Right ventricle myocardium inferior (tissue), 1 donor: Measurements from ENCODE around the gene NAA25. TPM values are rescaled to one million over a fixed set of nuclear protein-coding genes. Genes with fewer than 3 reads are reported as not detected.

Source experiments
- ATAC-seq: fragments of 200-7000 bp; cut with Tn5 transposase; one replicate; pipeline ENCODE4 v1.9.1; 2020; ENCODE audit warnings: mild to moderate bottlenecking, moderate library complexity
- DNase-seq: peaks from one replicate; pipeline ENCODE4 v3.0.0; 2021; ENCODE audit errors: missing footprints
- intact Hi-C: fragments of 100-400 bp; cut with DNase I; formaldehyde crosslinking; loops from one replicate; pipeline ENCODE4 v1.11.0; 2022
- long read RNA-seq: library from polyadenylated mRNA; unstranded; transcript quantifications from one replicate; pipeline ENCODE4 v2.0.0, GENCODE V29; 2021
- total RNA-seq: library from RNA; stranded (reverse); fragmentation: NEBNext Ultra II Directional; extraction: Animal tissue kit (Norgen Biotek cat#: 25700); gene quantifications from one replicate; pipeline ENCODE4 v1.2.1, GENCODE V29; 2021
- donor health status: DM: no; HTN: yes; CAD: no; lungs with severe emphysema.

NAA25 gene
- total RNA-seq = 18.0 TPM
- long read RNA-seq, full-length matches to known transcripts = 2 of 9 reads
- long read RNA-seq, partial matches to known transcripts = 4 of 9 reads
- long read RNA-seq, other reads (novel, unspliced or antisense) = 3 of 9 reads

- ATAC-seq = peak; percentile 94
- DNase-seq = peak; percentile 97
- intact Hi-C loops = loop anchor here (1.0 kb wide), 1 partner anchor 17 kb away; the partner anchor contains the start of gene TRAFD1
Observed at GRCh38 chr12:112108202-112109079, at the start of gene NAA25. Gene NAA25 (minus strand): TSS chr12:112108783. CDS start chr12:112108773, 10 bp downstream.

- intact Hi-C loops = no loop called here
- ATAC-seq (no peak), DNase-seq (no peak)
Observed at GRCh38 chr12:112153893-112154219, 45.3 kb upstream of the NAA25 start.

DNA sequence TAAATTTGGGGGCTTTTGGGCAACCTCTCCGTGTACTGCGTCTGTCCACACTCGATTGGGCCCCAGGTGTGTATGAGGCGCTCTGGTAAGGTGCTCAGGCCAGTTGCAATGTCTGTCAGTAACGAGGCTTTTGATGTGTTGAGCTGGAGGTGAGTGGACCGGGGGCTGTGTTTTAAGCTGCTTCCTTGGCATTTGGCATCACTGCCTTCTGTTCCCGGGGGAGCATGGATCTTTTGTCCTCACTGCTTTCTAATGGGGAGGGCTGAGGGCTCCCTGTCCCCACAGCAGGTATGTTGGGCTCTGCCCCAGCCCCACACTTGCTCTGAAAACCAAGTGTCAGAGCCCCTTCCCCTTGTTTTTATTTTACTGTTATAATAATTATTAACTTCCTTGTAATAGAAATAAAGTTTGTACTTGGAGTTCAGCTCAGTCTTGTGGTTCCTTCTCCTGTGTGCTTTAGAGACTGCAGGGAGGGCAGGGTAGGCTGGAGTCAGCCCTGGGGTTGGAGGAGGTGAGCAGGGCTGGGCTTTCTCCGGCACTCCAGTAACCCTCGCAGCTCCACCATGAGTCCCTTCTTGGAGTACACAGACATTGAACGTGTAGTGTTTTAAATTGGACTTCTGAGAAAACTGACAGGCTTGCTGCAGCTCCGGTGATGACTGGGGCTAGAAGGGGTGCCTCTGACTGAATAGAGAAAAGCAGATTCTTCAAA is 44.8 kb upstream of the NAA25 start:
- intact Hi-C loops = no loop called here
- ATAC-seq (no peak), DNase-seq (no peak)

DNA sequence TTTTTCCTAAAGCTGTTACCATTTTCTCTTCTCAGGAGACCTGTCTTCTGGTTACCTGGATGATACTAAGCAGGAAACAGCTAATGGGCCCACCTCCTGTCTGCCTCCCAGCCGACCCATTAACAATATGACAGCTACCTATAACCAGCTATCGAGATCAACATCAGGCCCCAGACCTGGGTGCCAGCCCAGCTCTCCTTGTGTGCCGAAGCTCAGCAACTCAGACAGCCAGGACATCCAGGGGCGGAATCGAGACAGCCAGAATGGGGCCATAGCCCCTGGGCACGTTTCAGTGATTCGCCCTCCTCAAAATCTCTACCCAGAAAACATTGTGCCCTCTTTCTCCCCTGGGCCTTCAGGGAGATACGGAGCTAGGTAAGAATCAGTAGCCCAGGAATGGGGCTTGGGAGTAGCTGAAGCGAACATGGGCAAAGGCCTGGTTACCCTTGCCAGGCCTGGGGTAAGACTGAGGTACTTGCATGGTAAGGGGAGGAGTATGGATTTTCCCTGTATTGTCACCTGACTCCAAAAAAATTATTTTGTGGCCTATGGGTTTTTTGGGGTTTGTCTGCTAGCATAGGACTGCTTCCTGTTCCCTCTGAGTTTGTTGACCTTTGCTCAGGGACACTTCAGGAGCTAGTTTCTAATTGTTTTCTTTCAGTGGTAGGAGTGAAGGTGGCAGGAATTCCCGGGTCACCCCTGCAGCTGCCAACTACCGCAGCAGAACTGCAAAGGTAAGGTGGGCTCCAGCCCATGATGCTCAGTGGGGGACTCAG is 43.4 kb upstream of the NAA25 start:
- ATAC-seq (no peak), DNase-seq (no peak)
- intact Hi-C loops = no loop called here

DNA sequence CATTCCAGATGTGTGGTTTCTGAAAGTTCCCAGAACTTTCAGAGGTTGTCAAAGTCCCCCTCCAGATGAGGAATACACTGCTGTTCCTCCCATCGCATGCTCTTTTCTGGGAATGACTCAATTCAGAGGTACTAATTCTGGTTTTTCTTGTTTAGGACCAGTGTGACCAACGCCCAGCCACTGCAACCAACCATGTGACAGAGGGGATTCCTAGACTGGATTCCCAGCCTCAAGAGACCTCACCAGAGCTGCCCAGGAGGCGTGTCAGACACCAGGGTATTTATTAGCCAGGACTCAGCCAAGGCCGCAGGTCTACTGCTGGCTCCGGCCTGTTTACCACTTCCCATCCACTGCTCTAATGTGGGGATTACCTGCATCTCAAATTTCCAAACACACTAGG is 41.0 kb upstream of the NAA25 start:
- intact Hi-C loops = no loop called here
- no peak for ATAC-seq
- no peak for DNase-seq

- no peak for DNase-seq
- ATAC-seq = no peak
- intact Hi-C loops = no loop called here
Observed at GRCh38 chr12:112148031-112148513, 39.5 kb upstream of the NAA25 start.

GRCh38 chr12:112146123-112146522 is 37.5 kb upstream of the NAA25 start:
- intact Hi-C loops = no loop called here

GRCh38 chr12:112140728-112141127 is 32.1 kb upstream of the NAA25 start:
- no peak for DNase-seq
- intact Hi-C loops = no loop called here
- ATAC-seq = no peak

More at GRCh38 chr12:112146123-112146522, 37.5 kb upstream of the NAA25 start:
- ATAC-seq (no peak), DNase-seq (no peak)

DNA sequence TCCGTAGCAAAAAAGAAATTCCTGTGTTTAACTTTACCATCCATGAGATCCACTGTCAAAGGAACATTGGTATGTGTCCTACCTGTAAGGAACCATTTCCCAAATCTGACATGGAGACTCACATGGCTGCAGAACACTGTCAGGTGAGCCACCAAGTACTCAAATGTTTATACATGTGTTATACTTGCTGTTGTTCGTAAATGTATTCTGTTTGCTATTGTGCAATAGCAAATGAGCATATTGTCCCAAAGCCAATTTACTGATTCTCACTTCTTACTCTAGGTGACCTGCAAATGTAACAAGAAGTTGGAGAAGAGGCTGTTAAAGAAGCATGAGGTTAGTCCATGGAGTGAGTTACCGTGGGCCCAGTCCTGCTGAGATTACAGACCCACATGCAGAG is 26.1 kb upstream of the NAA25 start:
- intact Hi-C loops = no loop called here
- ATAC-seq (no peak), DNase-seq (no peak)

DNA sequence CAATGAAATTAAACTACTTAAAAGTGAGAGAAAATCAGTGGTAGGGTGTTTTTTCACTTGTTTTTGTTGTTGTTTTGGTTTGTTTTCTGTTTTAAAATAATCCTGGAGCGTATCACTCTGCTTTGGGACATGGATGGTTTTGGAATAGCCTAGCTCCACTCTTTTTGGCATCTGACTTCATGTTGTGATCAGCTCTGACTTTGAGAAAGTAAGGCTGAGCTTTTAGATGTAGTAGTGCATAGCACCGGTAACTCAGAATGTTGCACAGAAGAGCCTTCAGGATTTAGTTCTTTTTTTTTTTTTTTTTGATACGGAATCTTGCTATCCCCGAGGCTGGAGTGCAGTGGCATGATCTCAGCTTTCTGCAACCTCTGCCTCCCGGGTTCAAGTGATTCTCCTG is 24.8 kb upstream of the NAA25 start:
- ATAC-seq = no peak
- intact Hi-C loops = no loop called here

GRCh38 chr12:112131686-112132085 is 23.1 kb upstream of the NAA25 start:
- DNase-seq = no peak
- no peak for ATAC-seq
- intact Hi-C loops = no loop called here

More for the DNA sequence above, 24.8 kb upstream of the NAA25 start:
- no peak for DNase-seq

GRCh38 chr12:112130441-112130998 is 21.9 kb upstream of the NAA25 start:
- no peak for DNase-seq
- ATAC-seq = no peak
- intact Hi-C loops = no loop called here

DNA sequence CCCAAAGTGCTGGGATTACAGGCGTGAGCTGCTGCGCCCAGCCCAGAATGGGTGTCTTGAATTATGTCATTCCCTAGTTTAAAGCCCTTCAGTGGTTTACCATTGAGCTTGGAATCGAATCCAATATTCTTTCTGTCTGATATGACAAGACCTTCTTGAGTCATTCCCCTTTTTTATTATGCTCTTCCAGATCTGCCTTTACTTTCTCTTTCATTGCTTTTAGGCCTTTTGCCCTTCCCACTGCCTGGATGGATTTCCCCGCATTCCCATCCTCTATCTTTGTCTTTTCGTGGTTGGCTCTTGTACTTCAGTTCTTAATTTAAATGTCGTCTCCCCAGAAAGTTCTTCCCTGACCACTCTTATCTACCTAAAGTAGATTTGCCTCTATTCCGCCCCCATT is 18.3 kb upstream of the NAA25 start:
- intact Hi-C loops = loop anchor here (10.0 kb wide), 1 partner anchor 258 kb away; the partner anchor contains the start of gene HECTD4
- ATAC-seq = no peak
- no peak for DNase-seq

GRCh38 chr12:112126000-112126438 is 17.4 kb upstream of the NAA25 start:
- DNase-seq (no peak), ATAC-seq (no peak)
- intact Hi-C loops = loop anchor here (1.0 to 10.0 kb wide), 2 partner anchors 18 to 259 kb away; partner anchors contain the start of genes HECTD4 and NAA25

GRCh38 chr12:112125250-112125999 is 16.8 kb upstream of the NAA25 start, which contains the start of gene TRAFD1:
Gene TRAFD1 (plus strand): TSS chr12:112125560. CDS start chr12:112130523, 4,963 bp downstream.
- ATAC-seq (peak; percentile 98), DNase-seq (peak; percentile 98)
- intact Hi-C loops = loop anchor here (1.0 to 10.0 kb wide), 2 partner anchors 17 to 259 kb away; partner anchors contain the start of genes HECTD4 and NAA25

DNA sequence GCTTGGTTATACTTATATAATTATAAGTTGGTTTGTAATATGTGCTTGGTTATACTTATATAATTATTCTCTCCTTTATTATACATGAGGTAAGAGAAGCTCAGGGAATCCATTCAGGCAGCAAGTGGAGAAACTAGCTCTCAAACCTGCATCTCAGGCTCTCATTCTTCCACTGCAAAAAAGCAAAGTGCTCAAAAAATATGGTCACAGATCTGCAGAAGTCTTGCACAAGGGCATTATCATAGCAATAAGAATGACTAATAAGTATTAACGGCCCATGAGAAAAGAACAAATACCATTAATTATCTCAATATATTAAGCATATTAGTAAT is 16.3 kb upstream of the NAA25 start:
- intact Hi-C loops = loop anchor here (1.0 to 10.0 kb wide), 2 partner anchors 17 to 260 kb away; partner anchors contain the start of genes HECTD4 and NAA25
- no peak for ATAC-seq
- no peak for DNase-seq
